Mesothelial cell of epicardium (in vitro differentiated cells): ENCODE results near the gene PLEKHA1. TPM values are rescaled to one million over a fixed set of nuclear protein-coding genes. Genes with fewer than 3 reads are reported as not detected.

Experiments
- DNase-seq, 2 experiments: peaks; one replicate each; pipeline ENCODE4 v3.0.0; 2021; ENCODE audit warnings: low spot score in 2 of 2; ENCODE audit not compliant: unreplicated experiment in 2 of 2
- H3K27ac Mint-ChIP-seq: 2 replicates; pipeline ENCODE4 v1.8.0; 2021; ENCODE audit warnings: mixed read lengths
- H3K27me3 Mint-ChIP-seq: 2 replicates; pipeline ENCODE4 v1.8.0; 2021; ENCODE audit warnings: low read depth, mixed read lengths
- H3K36me3 Mint-ChIP-seq: 2 replicates; pipeline ENCODE4 v1.8.0; 2021; ENCODE audit warnings: mixed read lengths
- H3K4me1 Mint-ChIP-seq: 2 replicates; pipeline ENCODE4 v1.8.0; 2021; ENCODE audit warnings: mixed read lengths
- H3K4me3 Mint-ChIP-seq: 2 replicates; pipeline ENCODE4 v1.8.0; 2021; ENCODE audit warnings: mild to moderate bottlenecking, moderate library complexity, mixed read lengths
- H3K9me3 Mint-ChIP-seq: 2 replicates; pipeline ENCODE4 v1.8.0; 2021; ENCODE audit warnings: mixed read lengths
- total RNA-seq: library from RNA; stranded (reverse); gene quantifications from 3 replicates; pipeline ENCODE4 v1.2.1, GENCODE V29; 2021
- TF ChIP-seq, protein P1 (sequence below): fragments of 200-600 bp; sonication (generic); IDR thresholded peaks from one replicate; pipeline ENCODE4 v1.5.0; 2021; ENCODE audit warnings: antibody characterized with exemption; ENCODE audit not compliant: unreplicated experiment

PLEKHA1 gene
- total RNA-seq, 1 donor from 2014 or later = 33.1 TPM

DNA sequence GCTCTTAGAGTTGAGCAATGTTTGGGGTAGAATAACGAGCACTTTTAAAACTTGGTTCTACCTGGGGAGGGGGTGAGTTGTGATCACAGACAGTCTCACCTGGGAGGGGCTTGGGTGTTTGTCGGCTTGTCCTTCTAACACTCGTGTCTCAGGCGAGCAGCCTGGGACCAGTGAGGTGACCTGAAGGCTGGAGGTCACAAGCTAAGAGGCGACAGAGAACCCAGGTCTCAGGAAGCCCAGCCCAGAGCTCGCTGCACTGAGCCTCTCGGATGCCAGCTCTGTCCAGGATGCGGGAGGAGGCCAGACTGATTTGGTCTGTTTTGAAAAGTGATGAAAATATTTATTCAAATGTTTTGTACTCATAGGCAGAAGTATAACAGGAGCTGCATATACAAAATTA lies 98.6 kb downstream of the PLEKHA1 start:
- H3K4me1 Mint-ChIP-seq = peaks cover 27% of the 10 kb centered on the region
- peaks cover 11% of the 10 kb centered on the region for H3K27me3 Mint-ChIP-seq
- no peaks in the 10 kb centered on the region for H3K9me3 Mint-ChIP-seq
- no peak overlapping the region for H3K27ac Mint-ChIP-seq
- H3K4me3 Mint-ChIP-seq = no peak overlapping the region
- TF ChIP-seq, protein P1, sequence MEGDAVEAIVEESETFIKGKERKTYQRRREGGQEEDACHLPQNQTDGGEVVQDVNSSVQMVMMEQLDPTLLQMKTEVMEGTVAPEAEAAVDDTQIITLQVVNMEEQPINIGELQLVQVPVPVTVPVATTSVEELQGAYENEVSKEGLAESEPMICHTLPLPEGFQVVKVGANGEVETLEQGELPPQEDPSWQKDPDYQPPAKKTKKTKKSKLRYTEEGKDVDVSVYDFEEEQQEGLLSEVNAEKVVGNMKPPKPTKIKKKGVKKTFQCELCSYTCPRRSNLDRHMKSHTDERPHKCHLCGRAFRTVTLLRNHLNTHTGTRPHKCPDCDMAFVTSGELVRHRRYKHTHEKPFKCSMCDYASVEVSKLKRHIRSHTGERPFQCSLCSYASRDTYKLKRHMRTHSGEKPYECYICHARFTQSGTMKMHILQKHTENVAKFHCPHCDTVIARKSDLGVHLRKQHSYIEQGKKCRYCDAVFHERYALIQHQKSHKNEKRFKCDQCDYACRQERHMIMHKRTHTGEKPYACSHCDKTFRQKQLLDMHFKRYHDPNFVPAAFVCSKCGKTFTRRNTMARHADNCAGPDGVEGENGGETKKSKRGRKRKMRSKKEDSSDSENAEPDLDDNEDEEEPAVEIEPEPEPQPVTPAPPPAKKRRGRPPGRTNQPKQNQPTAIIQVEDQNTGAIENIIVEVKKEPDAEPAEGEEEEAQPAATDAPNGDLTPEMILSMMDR = no peak
- DNase-seq = no peak
- H3K36me3 Mint-ChIP-seq = no peaks in the 10 kb centered on the region

DNA sequence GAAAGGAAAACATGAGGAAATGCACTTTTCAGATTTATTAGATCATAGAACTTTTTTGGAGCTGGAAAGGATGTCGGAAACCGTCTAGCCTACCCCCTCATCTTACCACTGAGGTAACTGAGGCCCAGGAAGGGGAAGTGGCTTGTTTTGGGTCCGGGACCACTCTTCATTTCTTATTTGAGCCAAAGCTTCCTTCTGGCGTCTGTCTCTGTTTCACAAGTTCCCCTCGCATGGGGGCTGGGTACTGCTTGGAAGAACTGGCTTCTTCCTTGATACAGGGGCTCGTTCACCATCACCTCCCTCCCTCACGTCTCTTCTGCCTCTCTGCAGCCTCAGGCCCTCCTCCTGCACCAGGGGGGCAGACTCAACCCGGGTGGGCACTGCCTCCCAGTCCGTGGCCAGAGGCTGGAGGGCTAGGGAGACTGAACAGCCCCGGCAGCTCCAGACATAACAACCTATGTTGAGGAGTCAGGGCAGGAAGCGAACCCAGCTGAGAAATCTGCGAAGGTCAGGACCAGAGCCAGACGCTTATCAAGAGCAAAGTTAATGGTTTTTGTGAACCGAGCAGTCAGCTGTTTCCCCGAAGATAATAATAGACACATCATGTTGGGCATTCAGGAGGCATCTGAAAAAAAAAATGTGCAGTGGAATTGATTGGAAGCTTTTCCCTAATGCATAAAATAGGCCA lies 99.8 kb downstream of the PLEKHA1 start:
- no peak for DNase-seq
- Mint-ChIP-seq H3K27me3 (peaks cover 7% of the 10 kb centered on the region), H3K27ac (peak overlapping the region; percentile 74), H3K4me3 (no peak overlapping the region), H3K36me3 (no peaks in the 10 kb centered on the region), H3K9me3 (no peaks in the 10 kb centered on the region), H3K4me1 (peaks cover 27% of the 10 kb centered on the region)
- TF ChIP-seq, protein P1 = no peak

DNA sequence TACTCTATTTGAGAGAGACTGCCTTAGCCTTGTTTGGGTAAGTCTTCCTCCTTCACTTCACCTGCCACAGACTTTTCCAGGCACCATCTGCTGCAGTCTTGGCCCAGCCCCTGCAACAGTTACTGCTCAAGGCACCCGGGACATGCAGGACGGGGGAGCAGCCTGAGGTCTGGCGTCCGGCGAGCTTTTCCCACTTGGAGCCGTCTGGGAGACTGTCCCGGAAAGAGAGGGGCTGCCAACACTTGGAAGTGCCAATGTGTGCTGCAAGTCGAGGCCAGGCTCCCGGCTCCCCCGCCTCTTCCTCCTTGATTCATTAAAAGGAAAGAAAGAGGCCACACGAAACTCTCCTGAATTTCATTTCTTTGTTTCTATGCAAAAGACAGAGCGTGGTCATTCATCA lies 100.6 kb downstream of the PLEKHA1 start:
- Mint-ChIP-seq H3K36me3 (no peaks in the 10 kb centered on the region), H3K4me3 (no peak overlapping the region), H3K27ac (no peak overlapping the region), H3K9me3 (no peaks in the 10 kb centered on the region), H3K4me1 (peaks cover 27% of the 10 kb centered on the region), H3K27me3 (peaks cover 10% of the 10 kb centered on the region)
- DNase-seq = no peak
- TF ChIP-seq, protein P1 = no peak

DNA sequence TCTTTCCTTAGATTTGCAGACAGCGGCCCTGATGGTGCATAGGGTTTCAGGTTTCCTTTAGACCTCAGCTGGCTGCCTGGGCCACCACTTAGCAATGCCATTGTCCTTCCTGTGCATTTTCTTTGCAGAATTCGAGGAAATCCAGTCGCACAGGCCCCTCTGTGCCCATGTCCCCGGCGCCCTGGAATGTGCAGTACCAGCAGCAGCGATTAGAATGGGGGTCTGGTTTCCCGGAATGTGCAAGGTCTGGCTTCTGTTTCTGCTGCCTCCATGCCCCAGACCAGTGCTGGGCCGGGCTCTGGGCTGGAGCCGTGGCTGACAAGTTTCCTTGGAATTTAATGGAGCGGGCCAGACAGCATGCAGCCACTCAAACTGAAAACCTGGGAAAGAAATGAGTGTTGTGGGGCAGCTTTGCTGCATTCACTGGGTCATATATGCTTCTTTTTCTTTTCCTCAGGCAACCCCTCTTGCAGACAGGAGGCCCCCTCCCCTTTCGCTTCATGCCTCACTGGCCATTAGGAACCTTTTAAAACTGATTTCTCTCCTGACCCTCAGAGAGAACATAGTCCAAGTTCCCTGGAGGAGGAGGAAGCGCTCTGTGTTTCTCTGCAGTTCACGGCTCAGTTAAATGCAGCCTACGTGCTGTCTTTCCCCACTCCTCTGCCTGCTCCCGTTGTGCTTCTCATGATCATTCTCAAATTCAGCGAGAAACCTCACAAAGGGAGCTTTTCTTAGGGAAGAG lies 101.3 kb downstream of the PLEKHA1 start:
- Mint-ChIP-seq H3K9me3 (no peaks in the 10 kb centered on the region), H3K36me3 (no peaks in the 10 kb centered on the region), H3K27me3 (peaks cover 11% of the 10 kb centered on the region), H3K4me3 (no peak overlapping the region), H3K27ac (peak overlapping the region; percentile 59), H3K4me1 (peaks cover 27% of the 10 kb centered on the region)
- DNase-seq = no peak
- TF ChIP-seq, protein P1 = no peak

DNA sequence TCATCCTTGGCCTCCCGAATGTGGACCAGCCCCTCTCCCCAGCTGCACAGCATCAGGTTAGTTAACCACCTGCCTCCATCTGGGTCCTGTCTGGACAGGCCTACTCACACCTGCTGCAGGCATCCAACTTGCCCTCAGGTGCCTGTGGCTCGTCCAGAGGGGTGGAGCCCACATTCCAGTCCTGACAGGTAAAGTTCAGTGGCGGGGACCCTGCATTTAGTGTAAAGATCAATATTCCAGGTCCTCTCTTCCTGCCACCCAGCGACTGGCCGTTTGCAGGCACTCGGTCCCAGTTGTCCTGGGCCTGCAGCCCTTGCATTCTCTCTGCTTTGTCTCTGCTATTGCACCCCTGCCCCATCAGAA lies 101.8 kb downstream of the PLEKHA1 start:
- peaks cover 7% of the 10 kb centered on the region for H3K27me3 Mint-ChIP-seq
- no peak overlapping the region for H3K4me3 Mint-ChIP-seq
- no peaks in the 10 kb centered on the region for H3K36me3 Mint-ChIP-seq
- TF ChIP-seq, protein P1 = no peak
- H3K27ac Mint-ChIP-seq = peak overlapping the region; percentile 59
- no peak for DNase-seq
- H3K9me3 Mint-ChIP-seq = no peaks in the 10 kb centered on the region
- H3K4me1 Mint-ChIP-seq = peaks cover 27% of the 10 kb centered on the region
